ENCODE measurements around the gene RND3. TPM values are rescaled to one million over a fixed set of nuclear protein-coding genes. Genes with fewer than 3 reads are reported as not detected.

RND3 gene
- total and polyA plus RNA-seq, 12 donors, result 15.4 to 74.3 (median 35.6) TPM

DNA sequence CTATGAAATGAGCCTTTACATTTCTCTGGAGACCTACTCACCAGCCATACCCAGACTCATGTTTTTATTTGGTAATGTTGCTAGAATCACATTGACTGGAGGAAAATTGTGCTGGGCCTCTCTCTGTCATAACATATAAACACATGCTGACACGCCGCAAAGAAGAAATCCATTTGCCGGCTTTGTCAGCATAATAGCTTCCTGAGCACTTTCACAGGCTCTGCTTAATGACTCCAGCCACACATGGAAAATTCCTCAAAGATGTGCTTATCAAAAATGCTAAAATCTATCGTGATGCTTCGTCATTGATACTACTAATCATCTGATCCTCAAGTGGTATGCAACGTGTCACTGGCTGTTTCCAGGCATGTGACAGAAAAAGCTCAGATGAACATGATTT is 63.1 kb downstream of the RND3 start:
- DNase-seq, result no peak
- TF ChIP-seq, protein P1, sequence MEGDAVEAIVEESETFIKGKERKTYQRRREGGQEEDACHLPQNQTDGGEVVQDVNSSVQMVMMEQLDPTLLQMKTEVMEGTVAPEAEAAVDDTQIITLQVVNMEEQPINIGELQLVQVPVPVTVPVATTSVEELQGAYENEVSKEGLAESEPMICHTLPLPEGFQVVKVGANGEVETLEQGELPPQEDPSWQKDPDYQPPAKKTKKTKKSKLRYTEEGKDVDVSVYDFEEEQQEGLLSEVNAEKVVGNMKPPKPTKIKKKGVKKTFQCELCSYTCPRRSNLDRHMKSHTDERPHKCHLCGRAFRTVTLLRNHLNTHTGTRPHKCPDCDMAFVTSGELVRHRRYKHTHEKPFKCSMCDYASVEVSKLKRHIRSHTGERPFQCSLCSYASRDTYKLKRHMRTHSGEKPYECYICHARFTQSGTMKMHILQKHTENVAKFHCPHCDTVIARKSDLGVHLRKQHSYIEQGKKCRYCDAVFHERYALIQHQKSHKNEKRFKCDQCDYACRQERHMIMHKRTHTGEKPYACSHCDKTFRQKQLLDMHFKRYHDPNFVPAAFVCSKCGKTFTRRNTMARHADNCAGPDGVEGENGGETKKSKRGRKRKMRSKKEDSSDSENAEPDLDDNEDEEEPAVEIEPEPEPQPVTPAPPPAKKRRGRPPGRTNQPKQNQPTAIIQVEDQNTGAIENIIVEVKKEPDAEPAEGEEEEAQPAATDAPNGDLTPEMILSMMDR (IDR thresholded peaks at IDR 0.05), result no peak
- 57 to 60% methylated on average over 6 of the region's 6 CpGs for WGBS, 2 donors

DNA sequence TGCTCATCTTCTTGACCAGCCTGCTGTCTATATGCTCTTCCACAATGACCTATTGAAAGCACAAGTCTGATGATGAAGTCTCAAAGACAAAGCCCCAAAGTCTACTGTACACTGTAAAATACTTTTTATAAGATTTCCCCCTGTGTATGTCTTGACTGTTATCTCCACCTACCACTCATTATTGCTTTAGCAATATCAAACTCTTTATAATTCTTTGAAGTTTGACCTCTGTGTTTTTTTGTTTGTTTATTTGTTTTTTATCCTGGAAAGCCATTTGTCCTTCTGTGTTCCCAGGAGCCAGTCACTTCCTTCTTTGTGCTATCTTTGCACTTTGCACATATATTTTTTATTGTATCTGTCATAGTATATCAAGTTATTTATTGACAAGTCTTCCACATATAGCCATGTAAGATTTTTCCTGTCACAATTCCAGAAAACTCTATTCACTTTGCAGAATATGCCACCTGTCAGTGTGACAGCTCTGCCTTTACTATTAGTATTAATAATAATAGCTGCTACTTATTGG is 66.3 kb downstream of the RND3 start:
- Histone ChIP-seq H3K36me3 (no peaks in the 10 kb centered on the region), H3K9me3 (no peaks in the 10 kb centered on the region), H3K4me3 (no peak overlapping the region), H3K4me1 (peaks cover 0 to 4% (median 0%) of the 10 kb centered on the region in 9 donors), H3K27me3 (no peaks in the 10 kb centered on the region), H3K27ac (no peak overlapping the region)
- ATAC-seq (no peak), DNase-seq (no peak)
- TF ChIP-seq, protein P1 (IDR thresholded peaks at IDR 0.05), result no peak
- intact Hi-C loops (cut with DNase I), result loop anchor here in 3 of 10 donors (10.0 kb wide), 2 partner anchors 64 to 194 kb away; partner anchors contain the start of gene RND3 (in 2 of the 3)

More for the DNA sequence above, 63.1 kb downstream of the RND3 start:
- no peak for ATAC-seq
- no peak overlapping the region for H3K27ac ChIP-seq
- H3K4me3 ChIP-seq, result no peak overlapping the region
- peaks cover 0 to 4% (median 0%) of the 10 kb centered on the region in 9 donors for H3K4me1 ChIP-seq
- H3K36me3 ChIP-seq, result no peaks in the 10 kb centered on the region
- H3K9me3 ChIP-seq, result no peaks in the 10 kb centered on the region
- H3K27me3 ChIP-seq, result no peaks in the 10 kb centered on the region
- intact Hi-C loops (cut with DNase I), result loop anchor here in 4 of 10 donors (2.0 to 10.0 kb wide), 4 partner anchors 60 to 190 kb away; partner anchors contain the start of gene RND3 (in 3 of the 4)

DNA sequence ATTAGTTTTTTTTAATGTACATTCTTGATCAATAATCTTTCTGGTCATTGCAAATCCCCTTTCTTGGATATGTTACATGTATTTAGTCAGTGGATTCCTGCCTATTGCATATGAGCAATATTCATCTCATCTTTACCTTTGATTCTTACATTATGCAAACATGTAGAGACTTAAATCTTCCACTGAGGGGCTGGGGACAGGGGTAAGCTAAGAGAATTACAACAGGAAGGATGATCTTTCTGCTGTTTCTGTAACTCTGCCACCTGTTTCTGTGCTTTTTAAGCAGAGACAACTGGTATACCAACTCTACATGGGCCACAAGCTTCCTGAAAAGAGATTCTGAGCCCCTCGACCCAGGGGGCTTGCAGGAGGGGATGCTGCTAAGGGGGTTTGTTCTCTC is 68.6 kb downstream of the RND3 start:
- 47 to 59% methylated on average over 1 of the region's 1 CpG for WGBS, 2 donors
- Histone ChIP-seq H3K27ac (no peak overlapping the region), H3K4me1 (no peaks in the 10 kb centered on the region), H3K9me3 (no peaks in the 10 kb centered on the region), H3K36me3 (no peaks in the 10 kb centered on the region), H3K27me3 (no peaks in the 10 kb centered on the region), H3K4me3 (no peak overlapping the region)
- ATAC-seq, result no peak
- TF ChIP-seq, protein P1 (IDR thresholded peaks at IDR 0.05), result no peak
- intact Hi-C loops (cut with DNase I), result no loop called here
- DNase-seq, result no peak

Data from heart right ventricle (tissue), 16 donors.